SH-SY5Y (cell line): ENCODE measurements around the gene SPAG7.

Experiments used
- GATA2 ChIP-seq: IDR thresholded peaks from 2 replicates; pipeline ENCODE4 v1.6.1; 2011; ENCODE audit warnings: mild to moderate bottlenecking, low read depth, low read length
- GATA3 ChIP-seq: IDR thresholded peaks from 2 replicates; pipeline ENCODE4 v1.6.1; 2011; ENCODE audit warnings: low read depth, mild to moderate bottlenecking, low read length, moderate library complexity

Gene SPAG7

DNA sequence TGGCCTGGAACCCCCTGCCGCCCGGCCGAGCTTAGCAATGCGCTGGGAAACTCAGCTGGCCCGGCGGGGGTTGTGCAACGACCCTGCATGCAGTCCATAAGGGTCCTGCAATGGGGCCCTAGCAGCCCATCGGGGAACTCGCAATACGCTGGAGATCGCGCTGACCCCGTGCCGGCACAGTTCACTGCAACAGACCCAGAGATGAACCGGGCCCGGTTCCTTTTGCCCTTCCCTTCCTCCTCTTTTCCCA is 28.1 kb downstream of the SPAG7 start:
- TF ChIP-seq GATA2: no peak
- no peak for TF ChIP-seq GATA3

DNA sequence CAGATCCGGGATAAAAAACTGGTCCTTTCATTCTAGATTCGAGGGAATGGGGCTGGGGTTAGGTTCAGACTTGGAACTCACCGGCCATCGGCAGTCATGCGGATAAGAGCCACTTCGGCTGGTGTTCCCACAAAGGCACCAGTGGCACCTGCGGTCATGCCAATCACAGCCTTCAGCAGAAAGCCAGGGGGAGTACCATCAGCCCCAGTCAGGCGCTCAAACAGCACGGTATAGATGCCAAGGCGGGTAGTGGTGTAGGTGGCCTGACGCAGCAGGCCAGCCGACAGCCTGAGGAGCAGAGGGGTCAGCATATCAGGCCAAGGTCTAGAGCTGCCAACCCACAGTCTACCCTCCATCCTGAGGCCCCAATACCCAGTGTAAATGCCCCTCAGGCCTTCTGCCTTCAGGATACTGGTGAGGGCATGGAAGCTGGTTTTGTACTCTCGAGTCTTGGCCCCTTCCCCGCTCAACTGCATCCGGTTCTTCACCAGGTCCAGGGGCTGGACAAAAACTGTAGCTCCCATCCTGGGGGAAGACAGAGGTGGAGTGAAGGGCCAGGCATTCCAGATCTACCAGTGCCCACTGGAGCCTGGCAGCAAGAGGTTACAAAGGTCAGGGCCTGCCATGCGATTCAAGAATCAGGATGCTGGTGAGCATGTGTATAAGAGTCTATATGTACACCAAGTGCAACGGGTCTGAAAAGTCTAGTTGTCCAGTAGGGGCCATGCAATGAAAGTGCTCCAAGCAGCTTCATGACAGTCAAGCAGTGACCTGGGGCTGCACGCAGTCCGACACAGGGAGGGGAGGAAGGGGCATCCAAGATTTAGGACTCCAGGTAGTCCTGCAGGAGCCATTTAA is 28.7 kb downstream of the SPAG7 start:
- no peak for TF ChIP-seq GATA2
- no peak for TF ChIP-seq GATA3

DNA sequence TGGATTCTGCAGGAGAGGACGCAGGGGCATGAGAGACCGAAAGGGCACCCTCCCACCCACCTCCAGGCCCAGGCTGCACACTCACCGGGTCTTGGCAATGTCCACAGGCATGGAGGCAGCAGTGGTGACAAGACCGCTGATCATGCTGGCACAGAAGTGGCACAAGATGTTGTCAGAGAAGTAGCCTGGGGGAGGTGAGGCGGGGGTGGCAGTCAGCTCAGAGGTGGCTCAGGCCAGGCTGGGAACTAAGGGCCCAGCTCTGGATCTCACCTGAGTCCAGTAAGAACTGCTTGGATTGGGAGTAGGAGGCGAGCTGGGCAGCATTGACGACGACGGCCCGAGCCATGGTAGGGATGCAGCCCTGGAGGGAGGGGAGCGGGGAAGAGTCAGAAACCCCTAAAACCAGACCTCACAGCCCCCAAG is 29.5 kb downstream of the SPAG7 start:
- TF ChIP-seq GATA3 (no peak), GATA2 (no peak)

DNA sequence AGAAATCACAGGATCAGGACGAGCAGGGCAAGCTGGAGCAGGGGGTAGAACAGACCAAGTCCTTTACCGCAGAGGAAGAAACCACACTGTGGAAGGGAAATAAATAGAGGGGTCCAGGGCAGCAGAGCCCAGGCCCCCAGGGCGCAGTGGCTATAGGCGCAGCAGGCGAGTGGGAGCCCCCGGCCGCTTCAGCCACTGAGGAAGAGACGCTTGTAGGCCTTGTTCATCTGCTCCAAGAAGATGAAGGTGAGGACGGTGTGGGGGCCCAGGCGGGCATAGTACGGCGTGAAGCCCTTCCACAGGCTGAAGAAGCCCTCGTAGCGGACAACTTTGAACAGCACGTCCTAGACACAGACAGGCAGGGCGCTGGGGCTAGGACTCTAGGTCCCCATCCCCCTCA is 30.1 kb downstream of the SPAG7 start:
- TF ChIP-seq GATA2 (no peak), GATA3 (no peak)

DNA sequence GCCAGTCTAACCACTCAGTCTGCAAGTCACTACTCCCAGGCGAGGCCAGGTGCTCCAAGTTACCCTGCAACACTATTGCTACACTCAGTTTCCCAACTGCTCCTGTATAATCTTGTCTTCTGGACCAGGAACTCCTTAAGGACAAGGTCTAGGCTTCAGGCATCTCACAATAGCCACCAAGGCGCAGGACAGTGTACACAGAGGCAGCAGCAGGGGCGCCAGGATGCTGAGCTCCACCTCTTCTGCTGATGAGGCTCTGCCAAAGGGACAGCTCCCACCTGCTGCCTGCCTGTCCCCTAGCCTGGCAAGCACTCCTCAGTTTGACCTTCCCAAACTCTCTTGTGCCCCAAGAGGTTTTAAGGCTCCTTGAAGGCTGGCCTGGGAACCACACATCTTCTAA is 31.2 kb downstream of the SPAG7 start:
- TF ChIP-seq GATA2 (no peak), GATA3 (no peak)

DNA sequence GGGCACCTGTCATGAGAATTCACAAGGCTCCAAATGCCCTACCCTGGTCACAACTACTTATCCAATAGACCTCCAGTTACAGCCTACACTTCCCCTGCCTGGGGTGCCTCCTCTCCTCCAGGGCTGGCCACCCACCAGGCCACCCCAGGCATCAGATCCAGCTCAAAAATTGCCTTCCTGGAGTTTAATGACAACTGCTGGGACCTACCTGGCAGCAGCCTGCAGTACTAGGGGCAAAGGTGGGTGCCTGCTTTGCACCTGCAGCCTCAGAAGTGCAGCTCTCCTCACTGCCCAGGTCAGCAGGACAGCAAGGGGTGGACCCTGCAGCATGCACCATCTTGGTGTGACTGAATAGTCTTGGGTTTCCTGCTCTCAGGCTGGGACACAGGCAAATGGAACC is 32.0 kb downstream of the SPAG7 start:
- TF ChIP-seq GATA3: no peak
- no peak for TF ChIP-seq GATA2

DNA sequence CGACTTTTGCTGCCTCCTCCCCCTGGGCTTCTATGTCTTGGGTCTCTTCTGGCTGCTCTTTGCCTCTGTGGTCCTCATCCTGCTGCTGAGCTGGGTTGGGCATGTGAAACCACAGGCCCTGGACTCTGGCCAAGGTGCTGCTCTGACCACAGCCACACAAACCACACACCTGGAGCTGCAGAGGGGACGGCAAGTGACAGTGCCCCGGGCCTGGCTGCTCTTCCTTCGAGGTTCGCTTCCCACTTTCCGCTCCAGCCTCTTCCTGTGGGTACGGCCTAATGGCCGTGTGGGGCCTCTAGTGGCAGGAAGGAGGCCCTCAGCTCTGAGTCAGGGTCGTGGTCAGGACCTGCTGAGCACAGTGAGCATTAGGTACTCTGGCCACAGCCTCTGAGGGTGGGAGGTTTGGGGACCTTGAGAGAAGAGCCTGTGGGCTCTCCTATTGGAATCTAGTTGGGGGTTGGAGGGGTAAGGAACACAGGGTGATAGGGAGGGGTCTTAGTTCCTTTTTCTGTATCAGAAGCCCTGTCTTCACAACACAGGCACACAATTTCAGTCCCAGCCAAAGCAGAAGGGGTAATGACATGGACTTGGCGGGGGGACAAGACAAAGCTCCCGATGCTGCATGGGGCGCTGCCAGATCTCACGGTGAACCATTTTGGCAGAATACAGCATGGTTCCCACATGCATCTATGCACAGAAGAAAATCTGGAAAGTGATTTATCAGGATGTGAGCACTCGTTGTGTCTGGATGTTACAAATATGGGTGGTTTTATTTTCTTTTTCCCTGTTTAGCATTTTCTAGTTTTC is 33.2 kb downstream of the SPAG7 start:
- TF ChIP-seq GATA2: no peak
- TF ChIP-seq GATA3: no peak

DNA sequence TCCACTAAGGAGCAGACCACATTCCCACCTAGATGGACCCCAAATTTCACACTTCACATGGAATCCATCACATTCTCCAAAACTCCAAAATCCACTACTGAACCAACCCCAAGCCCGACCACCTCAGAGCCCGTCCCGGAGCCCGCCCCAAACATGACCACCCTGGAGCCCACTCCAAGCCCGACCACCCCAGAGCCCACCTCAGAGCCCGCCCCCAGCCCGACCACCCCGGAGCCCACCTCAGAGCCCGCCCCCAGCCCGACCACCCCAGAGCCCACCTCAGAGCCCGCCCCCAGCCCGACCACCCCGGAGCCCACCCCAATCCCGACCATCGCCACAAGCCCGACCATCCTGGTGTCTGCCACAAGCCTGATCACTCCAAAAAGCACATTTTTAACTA is 34.0 kb downstream of the SPAG7 start:
- TF ChIP-seq GATA3: no peak
- no peak for TF ChIP-seq GATA2

DNA sequence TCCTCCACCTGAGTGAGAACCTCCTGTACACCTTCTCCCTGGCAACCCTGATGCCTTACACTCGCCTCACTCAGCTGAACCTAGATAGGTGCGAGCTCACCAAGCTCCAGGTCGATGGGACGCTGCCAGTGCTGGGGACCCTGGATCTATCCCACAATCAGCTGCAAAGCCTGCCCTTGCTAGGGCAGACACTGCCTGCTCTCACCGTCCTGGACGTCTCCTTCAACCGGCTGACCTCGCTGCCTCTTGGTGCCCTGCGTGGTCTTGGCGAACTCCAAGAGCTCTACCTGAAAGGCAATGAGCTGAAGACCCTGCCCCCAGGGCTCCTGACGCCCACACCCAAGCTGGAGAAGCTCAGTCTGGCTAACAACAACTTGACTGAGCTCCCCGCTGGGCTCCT is 34.9 kb downstream of the SPAG7 start:
- TF ChIP-seq GATA3 (no peak), GATA2 (no peak)

DNA sequence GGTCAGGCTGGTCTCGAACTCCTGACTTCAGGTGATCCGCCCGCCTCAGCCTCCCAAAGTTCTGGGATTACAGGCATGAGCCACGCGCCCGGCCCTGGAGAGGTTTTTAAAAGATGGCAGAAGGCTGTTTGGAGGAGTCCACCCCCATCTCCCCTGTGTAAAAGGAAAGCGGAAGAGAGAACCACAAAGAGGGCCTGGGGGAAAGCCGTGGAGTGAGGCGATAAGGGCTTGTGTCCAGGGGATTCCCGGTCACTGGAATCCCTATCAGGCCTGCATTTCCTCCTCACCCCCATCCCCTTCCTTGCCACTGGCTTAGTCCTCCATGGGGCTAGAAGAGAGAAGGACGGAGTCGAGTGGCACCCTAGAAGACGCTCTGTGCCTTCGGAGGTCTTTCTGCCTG is 35.7 kb downstream of the SPAG7 start, which contains the start of gene GP1BA:
TSS of gene GP1BA (plus strand) at position 315 of the 400 bp plus-strand sequence. CDS start 328 bp downstream, outside the sequence.
- TF ChIP-seq GATA3: no peak
- no peak for TF ChIP-seq GATA2

DNA sequence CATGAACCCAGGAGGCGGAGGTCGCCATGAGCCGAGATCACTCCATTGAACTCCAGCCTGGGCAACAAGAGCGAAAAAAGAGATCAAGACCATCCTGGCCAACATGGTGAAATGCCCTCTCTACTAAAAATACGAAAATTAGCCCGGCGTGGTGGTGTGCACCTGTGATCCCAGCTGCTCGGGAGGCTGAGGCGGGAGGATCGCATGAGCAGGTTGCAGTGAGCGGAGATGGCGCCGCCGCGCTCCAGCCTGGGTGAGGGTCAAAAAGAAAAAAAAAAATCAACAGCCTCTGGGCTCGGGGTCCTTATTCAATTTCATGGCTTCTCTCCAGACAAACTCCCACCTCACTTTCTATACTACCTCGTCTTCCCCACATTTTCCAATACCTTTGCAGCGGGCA is 38.7 kb downstream of the SPAG7 start:
- TF ChIP-seq GATA2 (no peak), GATA3 (no peak)

DNA sequence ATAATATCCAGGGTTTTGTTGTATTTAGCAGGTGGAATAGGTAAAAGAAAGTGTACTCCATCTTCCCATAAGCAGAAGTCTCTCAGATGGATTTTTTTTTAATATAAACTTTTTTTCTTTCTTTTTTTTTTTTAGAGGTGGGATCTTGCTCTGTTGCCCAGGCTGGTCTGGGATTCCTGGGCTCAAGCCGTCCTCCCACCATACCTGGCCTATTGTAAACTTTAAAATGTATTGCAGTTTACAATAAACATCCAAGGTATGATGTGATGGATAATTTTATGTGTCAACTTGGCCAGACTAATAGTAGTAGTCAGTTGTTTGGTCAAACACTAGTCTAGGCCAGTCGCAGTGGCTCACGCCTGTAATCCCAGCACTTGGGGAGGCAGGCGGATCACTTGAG is 46.3 kb downstream of the SPAG7 start:
- no peak for TF ChIP-seq GATA2
- TF ChIP-seq GATA3: no peak

DNA sequence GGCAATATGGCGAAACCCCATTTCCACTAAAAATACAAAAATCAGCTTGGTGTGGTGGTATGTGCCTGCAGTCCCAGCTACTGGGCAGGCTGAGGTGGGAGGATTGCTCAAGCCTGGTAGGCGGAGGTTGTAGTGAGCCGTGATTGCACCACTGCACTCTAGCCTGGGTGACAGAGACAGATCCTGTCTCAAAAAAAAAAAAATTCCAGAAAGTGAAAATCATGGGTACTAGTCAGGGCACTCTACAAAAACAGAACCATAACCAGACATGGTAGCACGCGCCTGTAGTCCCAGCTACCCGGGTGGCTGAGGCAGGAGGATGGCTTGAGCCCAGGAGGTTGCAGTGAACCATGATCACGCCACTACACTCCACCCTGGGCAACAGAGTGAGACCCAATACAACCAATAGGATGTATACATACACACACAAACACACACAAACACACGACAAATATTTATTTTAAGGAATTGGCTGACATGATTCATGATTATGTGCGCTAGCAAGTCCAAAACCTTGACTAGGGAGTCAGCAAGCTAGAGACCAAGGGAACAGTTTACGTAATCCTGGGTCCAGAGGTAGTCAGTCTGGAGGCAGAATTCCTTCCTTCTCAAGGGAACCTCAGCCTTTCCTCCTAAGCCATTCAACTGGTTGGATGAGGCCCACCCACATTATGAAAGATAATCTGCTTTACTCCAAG is 47.1 kb downstream of the SPAG7 start:
- TF ChIP-seq GATA2 (no peak), GATA3 (no peak)

DNA sequence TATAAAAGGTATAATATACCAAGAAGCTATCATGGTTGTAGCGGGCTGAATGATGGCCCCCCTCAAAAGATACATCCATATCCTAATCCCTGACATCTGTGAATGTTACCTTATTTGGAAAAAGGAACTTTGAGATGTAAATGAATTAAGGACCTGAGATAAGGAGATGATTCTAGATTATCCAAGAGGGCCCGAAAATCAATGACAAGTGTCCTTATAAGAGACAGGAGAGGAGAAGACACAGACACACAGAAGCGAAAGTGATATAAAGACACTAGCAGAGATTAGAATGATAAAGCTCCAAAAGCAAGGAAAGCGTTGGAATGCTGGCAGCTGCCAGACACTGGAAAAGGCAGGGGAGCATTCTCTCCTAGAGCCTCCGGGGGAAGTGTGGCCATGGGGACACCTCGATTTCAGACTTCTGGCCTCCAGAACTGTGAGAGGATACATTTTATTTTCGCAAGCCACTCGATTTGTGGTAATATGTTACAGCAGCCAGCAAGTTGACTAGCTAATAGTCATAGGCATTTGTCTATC is 48.0 kb downstream of the SPAG7 start:
- peak; percentile 78 for TF ChIP-seq GATA2
- TF ChIP-seq GATA3: no peak

DNA sequence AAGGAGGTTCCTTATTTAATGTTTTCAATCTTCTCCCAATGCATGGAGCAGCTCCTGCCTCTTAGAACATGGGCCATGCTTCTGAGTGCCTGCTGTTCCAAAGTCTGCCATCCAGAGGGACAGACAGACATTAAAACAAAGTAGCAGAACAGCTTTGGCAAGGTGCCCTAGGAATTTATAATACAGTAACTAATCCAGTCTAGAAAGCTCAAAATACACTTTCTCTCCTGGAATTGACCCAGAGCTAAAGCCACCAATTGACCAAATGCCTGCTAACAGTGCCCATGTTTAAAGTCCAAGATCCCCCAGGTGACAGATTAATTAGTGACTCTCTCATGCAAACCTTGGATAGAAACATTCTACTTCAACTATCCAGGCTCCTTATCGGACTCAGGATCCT is 53.6 kb downstream of the SPAG7 start:
- TF ChIP-seq GATA2: no peak
- no peak for TF ChIP-seq GATA3
